Urothelium cell line (cell line): ENCODE measurements around the gene KRTAP6-3.
A peak's percentile ranks its signal among the peaks of the same experiment; 100 is the strongest.

ENCODE experiments used
- DNase-seq: peaks from one replicate; pipeline ENCODE4 v3.0.0; 2011; ENCODE audit warnings: low spot score, mixed read lengths
- FAIRE-seq: peaks from 2 replicates; lab custom pipeline; 2011; peaks lifted over from hg19 to GRCh38; lab: Jason Lieb, UNC

KRTAP6-3 gene

GRCh38 chr21:30592140-30592539, at the start of gene KRTAP6-3:
KRTAP6-3 (plus strand) TSS chr21:30592440; CDS start chr21:30592446, 6 bp downstream.
- FAIRE-seq = no peak
- DNase-seq = no peak

- FAIRE-seq (no peak), DNase-seq (no peak)
Measured at GRCh38 chr21:30552782-30553181, 39.5 kb upstream of the KRTAP6-3 start.

GRCh38 chr21:30555095-30555494, 37.1 kb upstream of the KRTAP6-3 start:
- no peak for FAIRE-seq

GRCh38 chr21:30561264-30561895, 30.9 kb upstream of the KRTAP6-3 start, which contains the start of gene KRTAP19-7:
KRTAP19-7 (minus strand) TSS chr21:30561314; CDS start chr21:30561289, 25 bp downstream.
- FAIRE-seq = no peak
- DNase-seq = no peak

More at GRCh38 chr21:30555095-30555494, 37.1 kb upstream of the KRTAP6-3 start:
- no peak for DNase-seq

- no peak for FAIRE-seq
- no peak for DNase-seq
Measured at GRCh38 chr21:30561957-30562356, 30.3 kb upstream of the KRTAP6-3 start.

GRCh38 chr21:30563072-30563471, 29.2 kb upstream of the KRTAP6-3 start:
- DNase-seq (no peak), FAIRE-seq (no peak)

- no peak for DNase-seq
- no peak for FAIRE-seq
Measured at GRCh38 chr21:30563630-30564029, 28.6 kb upstream of the KRTAP6-3 start.

- FAIRE-seq = no peak
- DNase-seq = no peak
Measured at GRCh38 chr21:30567617-30568016, 24.6 kb upstream of the KRTAP6-3 start.

- DNase-seq (no peak), FAIRE-seq (no peak)
Measured at GRCh38 chr21:30577766-30578165, 14.5 kb upstream of the KRTAP6-3 start.

GRCh38 chr21:30579346-30579745, 12.9 kb upstream of the KRTAP6-3 start:
- no peak for FAIRE-seq
- no peak for DNase-seq

- FAIRE-seq (no peak), DNase-seq (no peak)
Measured at GRCh38 chr21:30580132-30580531, 12.1 kb upstream of the KRTAP6-3 start.

- FAIRE-seq = no peak
- no peak for DNase-seq
Measured at GRCh38 chr21:30582870-30583269, 9.4 kb upstream of the KRTAP6-3 start.

- no peak for DNase-seq
- no peak for FAIRE-seq
Measured at GRCh38 chr21:30590297-30590696, 1.9 kb upstream of the KRTAP6-3 start, which contains the start of gene KRTAP22-2. KRTAP22-2 (minus strand) TSS chr21:30590397.

- peak; percentile 40 for FAIRE-seq
- no peak for DNase-seq
Measured at GRCh38 chr21:30598802-30599201, 6.6 kb downstream of the KRTAP6-3 start, which contains the start of gene KRTAP6-2. KRTAP6-2 (minus strand) TSS chr21:30598902; CDS start chr21:30598874, 28 bp downstream.

- DNase-seq = no peak
- no peak for FAIRE-seq
Measured at GRCh38 chr21:30600787-30601186, 8.5 kb downstream of the KRTAP6-3 start, which contains the start of gene KRTAP22-1. KRTAP22-1 (plus strand) TSS chr21:30601087.

GRCh38 chr21:30605968-30606367, 13.7 kb downstream of the KRTAP6-3 start:
- DNase-seq = no peak
- no peak for FAIRE-seq

GRCh38 chr21:30612132-30612531, 19.9 kb downstream of the KRTAP6-3 start:
- FAIRE-seq (peak; percentile 32), DNase-seq (no peak)

GRCh38 chr21:30613836-30614235, 21.6 kb downstream of the KRTAP6-3 start, which contains the start of gene KRTAP6-1:
KRTAP6-1 (minus strand) TSS chr21:30613930; CDS start chr21:30613904, 26 bp downstream.
- DNase-seq (no peak), FAIRE-seq (no peak)

GRCh38 chr21:30615199-30615598, 23.0 kb downstream of the KRTAP6-3 start:
- FAIRE-seq (no peak), DNase-seq (no peak)

- DNase-seq (no peak), FAIRE-seq (peak; percentile 69)
Measured at GRCh38 chr21:30616125-30616524, 23.9 kb downstream of the KRTAP6-3 start, which contains the start of gene KRTAP20-1. KRTAP20-1 (plus strand) TSS chr21:30616425; CDS start chr21:30616455, 30 bp downstream.

- DNase-seq (no peak), FAIRE-seq (no peak)
Measured at GRCh38 chr21:30620080-30620479, 27.8 kb downstream of the KRTAP6-3 start.

- DNase-seq (no peak), FAIRE-seq (no peak)
Measured at GRCh38 chr21:30620522-30620921, 28.3 kb downstream of the KRTAP6-3 start, which contains the start of gene KRTAP20-4. KRTAP20-4 (plus strand) TSS chr21:30620627.
